GM18909 (cell line): Measurements from ENCODE around the gene STK24.
"Not testable (repeated sequence)": the region's sequence is repeated elsewhere in the genome, so short reads cannot be mapped to it uniquely, and the experiment has no call there.

Source experiments
- ATAC-seq: cut with Tn5 transposase; IDR thresholded peaks from one replicate; pipeline ENCODE4 v1.9.1; 2021; ENCODE audit warnings: mild to moderate bottlenecking; ENCODE audit not compliant: unreplicated experiment, poor library complexity

STK24 gene

GRCh38 chr13:98423417-98423816, 153.5 kb downstream of the STK24 start:
- ATAC-seq: no peak

DNA sequence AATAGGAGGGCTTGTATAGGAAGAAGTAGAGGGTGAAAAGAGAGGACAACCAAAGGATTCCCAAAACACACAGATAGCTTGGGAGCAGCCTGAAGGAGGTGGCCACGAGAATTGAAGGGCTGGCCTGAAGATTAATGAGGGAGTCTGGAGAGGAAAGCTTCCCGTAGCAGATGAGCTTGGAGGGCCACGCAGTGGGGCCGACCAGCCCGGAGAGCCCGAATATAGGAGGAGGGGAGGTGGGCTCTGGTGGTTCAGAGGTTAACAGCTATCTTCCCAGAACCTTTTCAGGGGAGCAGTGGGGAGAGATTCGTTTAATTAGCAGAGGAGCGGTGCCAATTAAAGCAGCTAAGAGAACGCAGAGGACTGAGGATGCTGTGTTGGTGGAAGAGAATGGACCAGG, 154.9 kb downstream of the STK24 start:
- ATAC-seq: no peak

GRCh38 chr13:98420554-98421175, 156.2 kb downstream of the STK24 start:
- ATAC-seq: no peak

DNA sequence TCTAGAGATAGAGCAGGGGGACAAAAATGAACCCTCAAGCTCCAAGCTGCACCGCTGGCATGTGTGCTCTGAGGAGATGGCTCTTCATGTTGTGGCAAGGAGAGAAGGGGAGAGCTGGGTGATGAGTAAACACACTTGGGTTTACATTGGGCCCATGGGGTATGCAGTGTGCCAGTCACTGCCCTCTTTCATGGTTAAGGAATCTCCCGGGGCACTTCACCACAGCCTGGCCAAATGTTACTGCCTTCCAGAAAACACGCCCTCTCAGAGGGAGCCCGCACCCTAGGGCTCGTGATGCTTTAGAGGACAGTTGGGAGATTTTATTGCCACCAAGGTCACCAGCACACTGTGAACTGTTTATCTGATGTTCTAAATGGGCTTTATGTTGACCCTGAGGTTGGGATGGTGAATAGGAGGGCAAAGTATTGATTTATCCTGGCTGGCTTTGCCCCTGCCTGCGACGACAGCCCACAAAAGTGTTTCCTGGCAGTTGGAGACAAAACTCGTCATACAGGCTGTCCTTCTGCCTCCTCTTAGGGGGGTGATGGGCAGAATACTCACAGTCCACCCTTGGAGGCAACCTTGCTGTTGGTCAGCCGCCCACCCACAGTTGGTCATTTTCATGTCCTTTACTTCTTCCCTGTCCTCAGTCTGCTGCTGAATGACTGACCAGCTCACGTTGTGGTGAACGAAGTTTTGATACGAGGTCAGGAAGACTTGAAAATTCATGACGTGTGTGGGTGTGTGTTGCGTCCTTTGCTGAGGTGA, 156.9 kb downstream of the STK24 start:
- ATAC-seq: no peak

GRCh38 chr13:98416408-98416807, 160.5 kb downstream of the STK24 start:
- ATAC-seq: no peak

DNA sequence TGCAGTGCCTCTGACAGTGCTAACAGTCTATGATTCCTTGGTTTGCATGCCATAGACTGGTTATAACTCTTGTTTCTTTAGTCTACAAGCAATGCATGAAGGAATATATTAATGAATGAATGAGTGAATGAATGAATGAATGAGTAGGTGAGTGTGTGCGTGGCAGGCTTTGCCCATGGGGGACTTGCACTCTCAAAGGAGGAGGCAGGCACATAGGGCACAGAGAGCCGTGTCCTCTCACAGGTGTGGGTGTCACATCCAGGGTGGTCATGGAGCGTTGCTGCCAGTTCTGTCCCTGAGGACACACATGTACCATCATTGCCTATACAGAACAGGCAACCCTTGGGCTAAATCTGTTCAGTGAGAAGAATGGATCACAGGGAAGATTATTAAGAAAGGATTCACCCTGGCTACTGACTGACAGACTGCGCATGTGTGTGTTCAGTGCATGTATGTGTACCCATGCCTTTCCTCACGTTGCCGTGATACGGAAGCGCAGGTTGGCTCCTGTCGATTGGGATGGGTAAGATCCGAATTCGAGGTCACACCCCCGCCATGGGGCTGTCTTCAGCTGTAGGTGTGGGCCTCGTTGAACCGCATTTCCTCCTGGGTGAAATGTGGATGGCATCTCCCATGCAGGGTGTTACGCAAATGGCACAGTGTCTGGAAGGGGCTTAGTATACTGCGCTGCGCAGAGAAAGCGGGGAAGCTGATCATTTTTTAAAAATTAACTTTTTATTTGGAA, 161.4 kb downstream of the STK24 start:
- ATAC-seq: no peak

- no peak for ATAC-seq
Observed at GRCh38 chr13:98413796-98414195, 163.1 kb downstream of the STK24 start.

GRCh38 chr13:98413278-98413677, 163.6 kb downstream of the STK24 start:
- ATAC-seq: not testable (repeated sequence)

DNA sequence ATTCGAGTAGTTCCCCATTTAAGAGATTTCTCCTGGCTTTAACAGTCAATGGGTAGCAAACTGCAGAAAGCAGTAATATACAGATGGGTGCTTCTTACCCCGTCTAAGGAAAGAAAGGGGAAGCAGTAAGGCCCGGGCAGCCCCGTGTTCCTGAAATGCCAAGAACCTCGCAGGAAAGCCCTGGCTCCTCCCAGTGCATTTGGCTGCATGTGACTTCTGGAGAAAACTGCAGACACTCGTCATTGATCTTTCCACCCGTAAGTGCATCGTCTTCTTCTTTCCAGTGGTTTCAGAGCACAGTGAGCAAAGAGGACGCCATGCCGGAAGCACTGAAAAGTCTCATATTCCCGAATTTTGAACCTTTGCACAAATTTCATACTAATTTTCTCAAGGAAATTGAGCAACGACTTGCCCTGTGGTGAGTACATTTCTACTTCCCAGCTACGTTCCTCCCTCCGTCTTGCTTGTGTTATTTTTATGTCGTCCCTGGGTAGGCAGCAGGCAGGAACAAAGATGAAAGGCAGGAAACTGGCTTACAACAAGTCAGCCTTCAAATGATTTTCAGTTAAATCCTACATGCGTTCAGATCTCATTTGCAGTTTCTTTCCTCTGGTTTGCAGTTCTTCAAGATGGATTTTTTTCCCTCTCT, 165.2 kb downstream of the STK24 start:
- ATAC-seq: no peak

- no peak for ATAC-seq
Observed at GRCh38 chr13:98411013-98411412, 165.9 kb downstream of the STK24 start.

DNA sequence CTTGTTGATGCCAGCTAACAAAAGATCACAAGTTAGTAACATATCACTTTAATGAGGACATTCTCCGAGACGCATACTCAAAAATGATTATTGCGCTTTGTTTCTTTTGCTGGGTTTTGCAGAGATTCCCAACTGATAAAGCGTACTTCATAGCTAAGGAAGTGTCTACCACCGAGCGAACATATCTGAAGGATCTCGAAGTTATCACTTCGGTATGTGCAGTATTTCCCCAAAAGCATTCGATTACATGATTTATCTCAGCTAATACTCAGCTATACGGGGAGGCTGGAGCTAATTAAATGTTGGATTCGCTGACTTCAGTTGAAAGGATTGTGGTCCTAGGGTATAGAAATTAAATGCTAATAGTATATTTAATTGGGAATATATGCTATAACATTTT, 166.3 kb downstream of the STK24 start:
- no peak for ATAC-seq

GRCh38 chr13:98409281-98409680, 167.6 kb downstream of the STK24 start:
- ATAC-seq: no peak

- ATAC-seq: no peak
Observed at GRCh38 chr13:98407575-98407974, 169.3 kb downstream of the STK24 start.

GRCh38 chr13:98406971-98407370, 169.9 kb downstream of the STK24 start:
- ATAC-seq: no peak

- no peak for ATAC-seq
Observed at GRCh38 chr13:98406427-98406826, 170.5 kb downstream of the STK24 start.

- ATAC-seq: no peak
Observed at GRCh38 chr13:98405690-98406344, 171.1 kb downstream of the STK24 start.

DNA sequence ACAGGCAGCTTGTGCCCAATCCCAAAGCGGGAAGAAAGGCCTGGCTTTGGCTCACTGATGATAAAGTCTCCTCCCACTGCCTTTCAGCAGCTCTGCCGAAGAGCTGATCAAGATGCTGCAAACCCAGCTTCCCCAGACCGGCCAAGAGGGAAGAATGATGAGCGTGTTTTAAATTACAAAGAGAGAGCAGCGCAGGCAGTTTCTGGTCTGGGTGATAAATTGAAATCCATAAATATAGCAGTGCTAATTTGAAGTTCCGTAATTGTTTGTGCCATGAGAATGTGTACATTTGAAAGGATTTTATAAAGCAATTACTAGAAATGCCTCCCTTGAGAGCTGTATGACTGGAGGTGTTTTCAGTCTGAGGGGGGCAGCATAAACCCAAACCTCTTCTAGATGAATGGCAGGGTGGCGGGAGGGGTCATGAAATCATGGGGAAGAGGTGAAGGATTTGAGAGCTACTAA, 171.8 kb downstream of the STK24 start:
- no peak for ATAC-seq

GRCh38 chr13:98403076-98403475, 173.8 kb downstream of the STK24 start:
- ATAC-seq: no peak

- ATAC-seq: no peak
Observed at GRCh38 chr13:98401934-98402333, 175.0 kb downstream of the STK24 start.

GRCh38 chr13:98399756-98400155, 177.2 kb downstream of the STK24 start:
- ATAC-seq: no peak
